Keratinocyte (primary cell): ENCODE measurements around the gene ANKRD33. TPM values are rescaled to one million over a fixed set of nuclear protein-coding genes. Genes with fewer than 3 reads are reported as not detected.

Source experiments
- DNase-seq: peaks from one replicate; pipeline ENCODE4 v3.0.0-alpha.2; 2011; ENCODE audit warnings: low read depth, missing footprints, low spot score
- FAIRE-seq: peaks from 2 replicates; lab custom pipeline; 2011; peaks lifted over from hg19 to GRCh38; lab: Jason Lieb, UNC
- H2AFZ ChIP-seq: 2 replicates; pipeline ENCODE4 v1.6.0; 2012; ENCODE audit warnings: low read length, control low read depth, inconsistent platforms; ENCODE audit not compliant: control insufficient read depth
- H3K27ac ChIP-seq: 2 replicates; pipeline ENCODE4 v1.5.1; 2011; ENCODE audit warnings: low read length; ENCODE audit not compliant: control insufficient read depth, insufficient read depth
- H3K27me3 ChIP-seq: 3 replicates; pipeline ENCODE4 v1.6.0; 2011; ENCODE audit warnings: low read length; ENCODE audit not compliant: control insufficient read depth, insufficient read depth; ENCODE audit errors: extremely low read depth
- H3K36me3 ChIP-seq, 2 experiments: 2 replicates in 1 of 2; 3 replicates in 1 of 2; pipeline ENCODE4 v1.5.1; 2011; ENCODE audit warnings: low read length in 2 of 2, mild to moderate bottlenecking in 1 of 2; ENCODE audit not compliant: control insufficient read depth in 2 of 2, insufficient read depth in 2 of 2; ENCODE audit errors: extremely low read depth in 1 of 2
- H3K4me1 ChIP-seq: 3 replicates; pipeline ENCODE4 v1.5.1; 2011; ENCODE audit warnings: low read length; ENCODE audit not compliant: control insufficient read depth, insufficient read depth; ENCODE audit errors: extremely low read depth
- H3K4me2 ChIP-seq: 3 replicates; pipeline ENCODE4 v1.6.0; 2011; ENCODE audit warnings: low read depth, low read length; ENCODE audit not compliant: control insufficient read depth, insufficient read depth; ENCODE audit errors: extremely low read depth
- H3K4me3 ChIP-seq, 3 experiments: fragments of 200-600 bp in 1 of 3; sonication (generic) in 1 of 3; 2 replicates in 2 of 3; 3 replicates in 1 of 3; pipeline ENCODE4 v1.5.1; 2011 to 2016; ENCODE audit warnings: low read length in 3 of 3, mild to moderate bottlenecking in 3 of 3, control low read depth in 2 of 3, inconsistent platforms in 1 of 3, low read depth in 1 of 3, mixed read lengths in 1 of 3, mixed run types in 1 of 3, moderate library complexity in 1 of 3; ENCODE audit not compliant: control insufficient read depth in 2 of 3, insufficient read depth in 2 of 3; ENCODE audit errors: extremely low read depth in 1 of 3
- H3K79me2 ChIP-seq: 2 replicates; pipeline ENCODE4 v1.6.0; 2012; ENCODE audit warnings: low read length; ENCODE audit not compliant: control insufficient read depth, insufficient read depth
- H3K9ac ChIP-seq: 3 replicates; pipeline ENCODE4 v1.6.0; 2011; ENCODE audit warnings: low read length; ENCODE audit not compliant: control insufficient read depth, insufficient read depth; ENCODE audit errors: extremely low read depth
- H3K9me1 ChIP-seq: 3 replicates; pipeline ENCODE4 v1.6.0; 2011; ENCODE audit warnings: low read length; ENCODE audit not compliant: control insufficient read depth, insufficient read depth; ENCODE audit errors: extremely low read depth
- H3K9me3 ChIP-seq: 2 replicates; pipeline ENCODE4 v1.5.1; 2012; ENCODE audit warnings: low read depth, low read length; ENCODE audit not compliant: control insufficient read depth
- H4K20me1 ChIP-seq: 3 replicates; pipeline ENCODE4 v1.6.0; 2011; ENCODE audit warnings: low read length; ENCODE audit not compliant: control insufficient read depth, insufficient read depth; ENCODE audit errors: extremely low read depth
- EZH2 ChIP-seq: IDR thresholded peaks from one replicate; pipeline ENCODE4 v1.6.1; 2012; ENCODE audit warnings: inconsistent platforms, mild to moderate bottlenecking, low read length, moderate library complexity
- dilution Hi-C: fragments of 300-500 bp; cut with MboI; formaldehyde crosslinking; loops from one replicate; pipeline ENCODE4 v1.7.0; 2020; ENCODE audit warnings: low sequenced_read_pairs; ENCODE audit not compliant: extremely low pct_ligation_motif_present
- polyA plus RNA-seq, 5 experiments: library from polyadenylated mRNA; depleted of rRNA in 3 of 5; stranded (reverse) in 3 of 5; stranded (forward) in 1 of 5; unstranded in 1 of 5; fragments of >200 nt; gene quantifications; 1 replicate in 1 of 5; 2 replicates in 3 of 5; 3 replicates in 1 of 5; pipeline versions ENCODE4 v1.2.1 to v1.2.3, GENCODE V29; 2011 to 2012; ENCODE audit warnings: missing spikeins in 2 of 5, low read depth in 1 of 5, low replicate concordance in 1 of 5
- TF ChIP-seq, protein P1 (sequence below), 3 experiments: IDR thresholded peaks in 1 of 3; conservative IDR thresholded peaks in 1 of 3; optimal IDR thresholded peaks in 1 of 3; 2 replicates in 2 of 3; 3 replicates in 1 of 3; pipeline versions ENCODE3 to v1.5.1; 2011; ENCODE audit warnings: low read length in 3 of 3, mild to moderate bottlenecking in 3 of 3, moderate library complexity in 2 of 3, control low read depth in 1 of 3, inconsistent platforms in 1 of 3; ENCODE audit not compliant: insufficient read depth in 2 of 3; ENCODE audit errors: extremely low read depth in 1 of 3

The ANKRD33 gene
- polyA plus RNA-seq, 1 donor (not counting 4 experiments of a cell fraction or from before 2014, with no cell fraction given): not detected

DNA sequence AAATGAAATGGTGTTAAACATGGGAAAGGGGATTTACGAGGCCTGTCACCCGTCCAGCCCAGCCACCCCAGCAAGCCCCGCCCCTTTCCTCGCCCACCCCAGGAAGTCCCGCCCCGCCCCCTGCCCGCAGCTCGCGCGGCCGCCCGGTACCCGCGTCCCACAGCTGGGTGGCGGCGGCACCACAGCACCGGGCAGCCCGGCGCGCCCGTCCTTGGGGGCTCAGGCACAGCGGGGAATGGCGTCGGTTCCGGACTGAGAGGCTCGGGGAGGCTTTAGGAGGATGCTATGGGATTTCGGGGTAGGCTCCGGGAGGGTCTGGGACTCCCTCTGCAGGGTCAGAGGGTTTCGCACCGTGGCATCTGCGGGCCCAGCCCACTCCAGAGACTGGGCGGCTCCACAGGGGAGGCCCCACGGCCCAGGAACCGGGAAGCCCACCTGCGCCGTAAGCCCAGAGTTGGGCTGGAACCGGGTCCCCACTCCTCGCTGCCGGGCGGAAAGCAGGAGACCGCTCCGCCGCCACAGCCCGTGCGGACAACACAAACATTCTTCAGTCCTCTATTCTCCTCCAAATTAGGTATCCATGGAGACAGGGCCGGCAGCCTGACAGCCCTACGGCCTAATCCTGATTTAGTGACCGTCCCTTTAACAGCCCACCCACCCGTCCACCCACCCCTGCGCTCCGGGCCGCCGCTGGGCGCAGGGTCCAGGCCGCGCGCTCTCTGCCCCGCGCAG, 40.8 kb upstream of the ANKRD33 start:
- no peaks in the 10 kb centered on the region for H3K79me2 ChIP-seq
- no peak overlapping the region for H3K9ac ChIP-seq
- H3K9me1 ChIP-seq: no peaks in the 10 kb centered on the region
- H4K20me1 ChIP-seq: no peaks in the 10 kb centered on the region
- H3K4me2 ChIP-seq: peak overlapping the region; percentile 12
- TF ChIP-seq, protein P1, sequence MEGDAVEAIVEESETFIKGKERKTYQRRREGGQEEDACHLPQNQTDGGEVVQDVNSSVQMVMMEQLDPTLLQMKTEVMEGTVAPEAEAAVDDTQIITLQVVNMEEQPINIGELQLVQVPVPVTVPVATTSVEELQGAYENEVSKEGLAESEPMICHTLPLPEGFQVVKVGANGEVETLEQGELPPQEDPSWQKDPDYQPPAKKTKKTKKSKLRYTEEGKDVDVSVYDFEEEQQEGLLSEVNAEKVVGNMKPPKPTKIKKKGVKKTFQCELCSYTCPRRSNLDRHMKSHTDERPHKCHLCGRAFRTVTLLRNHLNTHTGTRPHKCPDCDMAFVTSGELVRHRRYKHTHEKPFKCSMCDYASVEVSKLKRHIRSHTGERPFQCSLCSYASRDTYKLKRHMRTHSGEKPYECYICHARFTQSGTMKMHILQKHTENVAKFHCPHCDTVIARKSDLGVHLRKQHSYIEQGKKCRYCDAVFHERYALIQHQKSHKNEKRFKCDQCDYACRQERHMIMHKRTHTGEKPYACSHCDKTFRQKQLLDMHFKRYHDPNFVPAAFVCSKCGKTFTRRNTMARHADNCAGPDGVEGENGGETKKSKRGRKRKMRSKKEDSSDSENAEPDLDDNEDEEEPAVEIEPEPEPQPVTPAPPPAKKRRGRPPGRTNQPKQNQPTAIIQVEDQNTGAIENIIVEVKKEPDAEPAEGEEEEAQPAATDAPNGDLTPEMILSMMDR (optimal IDR thresholded peaks at IDR 0.05 in 1 of 3, IDR thresholded peaks at IDR 0.05 in 1 of 3, conservative IDR thresholded peaks at IDR 0.05 in 1 of 3; ENCODE audit: extremely low read depth in 1 of 3, insufficient read depth in 2 of 3, low read length in 3 of 3): no peak
- peak; percentile 86 for TF ChIP-seq EZH2
- no peaks in the 10 kb centered on the region for H3K9me3 ChIP-seq
- H3K36me3 ChIP-seq: no peaks in the 10 kb centered on the region
- no peak overlapping the region for H2AFZ ChIP-seq
- no peak for FAIRE-seq
- DNase-seq: no peak
- no peak overlapping the region for H3K4me3 ChIP-seq
- dilution Hi-C loops: no loop called here
- peaks cover 70% of the 10 kb centered on the region for H3K27me3 ChIP-seq
- H3K4me1 ChIP-seq: no peaks in the 10 kb centered on the region
- H3K27ac ChIP-seq: no peak overlapping the region

DNA sequence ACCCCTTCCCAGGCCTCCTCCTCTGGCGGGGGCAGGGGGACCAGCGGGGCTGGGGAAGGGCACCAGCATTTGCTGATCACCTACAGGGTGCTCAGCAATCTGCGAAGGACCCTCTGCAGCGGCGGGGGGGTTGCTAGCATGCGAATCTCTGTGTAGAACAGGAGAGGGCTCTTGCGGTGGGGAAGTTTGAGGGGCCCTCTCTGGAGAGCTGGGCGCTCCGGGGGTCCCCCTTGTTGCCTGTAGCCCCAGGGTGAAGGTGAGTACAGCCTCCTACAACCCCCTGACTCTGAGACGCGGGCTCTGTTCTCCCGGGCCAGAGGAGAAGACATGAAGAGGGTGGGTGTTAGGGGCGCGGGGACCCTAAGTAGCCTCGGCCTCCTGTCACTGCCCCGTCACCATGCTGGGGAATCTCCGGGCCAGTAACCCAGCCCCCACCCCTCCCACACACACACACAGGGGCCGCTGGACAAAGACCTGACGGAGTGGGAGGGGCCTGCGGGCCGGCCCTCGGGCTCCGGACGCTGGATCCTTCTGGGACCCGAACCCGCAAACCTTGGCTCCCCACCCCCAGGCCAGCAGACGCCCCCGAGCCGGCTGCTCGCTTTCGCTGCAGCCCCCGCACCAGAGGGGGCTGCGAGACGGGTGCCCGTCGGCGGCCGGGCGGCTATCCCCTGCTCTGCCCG, 40.1 kb upstream of the ANKRD33 start:
- no peak overlapping the region for H3K27ac ChIP-seq
- no peak overlapping the region for H2AFZ ChIP-seq

More for the DNA sequence above, 40.1 kb upstream of the ANKRD33 start:
- H3K4me2 ChIP-seq: no peak overlapping the region
- TF ChIP-seq, protein P1 (optimal IDR thresholded peaks at IDR 0.05 in 1 of 3, IDR thresholded peaks at IDR 0.05 in 1 of 3, conservative IDR thresholded peaks at IDR 0.05 in 1 of 3; ENCODE audit: extremely low read depth in 1 of 3, insufficient read depth in 2 of 3, low read length in 3 of 3): no peak
- TF ChIP-seq EZH2: peak; percentile 42
- dilution Hi-C loops: no loop called here
- H3K27me3 ChIP-seq: peaks cover 73% of the 10 kb centered on the region
- H3K4me1 ChIP-seq: no peaks in the 10 kb centered on the region
- no peaks in the 10 kb centered on the region for H4K20me1 ChIP-seq
- no peaks in the 10 kb centered on the region for H3K9me3 ChIP-seq
- FAIRE-seq (no peak), DNase-seq (no peak)
- no peaks in the 10 kb centered on the region for H3K36me3 ChIP-seq
- no peaks in the 10 kb centered on the region for H3K9me1 ChIP-seq
- H3K79me2 ChIP-seq: no peaks in the 10 kb centered on the region
- H3K4me3 ChIP-seq: no peak overlapping the region
- H3K9ac ChIP-seq: no peak overlapping the region
